Fibroblast of mammary gland (primary cell): Measurements from ENCODE around the gene DENND2A.

ENCODE experiments used
- DNase-seq: peaks from one replicate; pipeline ENCODE4 v3.0.0-alpha.2; 2010; ENCODE audit warnings: low read depth
- H3K4me3 ChIP-seq: 2 replicates; pipeline ENCODE4 v1.5.1; 2011; ENCODE audit warnings: low read depth, mild to moderate bottlenecking, low read length, moderate library complexity; ENCODE audit not compliant: control insufficient read depth
- TF ChIP-seq, protein P1 (sequence below): conservative IDR thresholded peaks from 2 replicates; pipeline ENCODE4 v1.5.1; 2011; ENCODE audit warnings: low read depth, low read length, inconsistent platforms; ENCODE audit not compliant: control insufficient read depth, insufficient read depth

DENND2A gene

GRCh38 chr7:140639366-140640053 lies 1.1 kb downstream of the DENND2A start:
- peak overlapping the region; percentile 27 for H3K4me3 ChIP-seq
- TF ChIP-seq, protein P1, sequence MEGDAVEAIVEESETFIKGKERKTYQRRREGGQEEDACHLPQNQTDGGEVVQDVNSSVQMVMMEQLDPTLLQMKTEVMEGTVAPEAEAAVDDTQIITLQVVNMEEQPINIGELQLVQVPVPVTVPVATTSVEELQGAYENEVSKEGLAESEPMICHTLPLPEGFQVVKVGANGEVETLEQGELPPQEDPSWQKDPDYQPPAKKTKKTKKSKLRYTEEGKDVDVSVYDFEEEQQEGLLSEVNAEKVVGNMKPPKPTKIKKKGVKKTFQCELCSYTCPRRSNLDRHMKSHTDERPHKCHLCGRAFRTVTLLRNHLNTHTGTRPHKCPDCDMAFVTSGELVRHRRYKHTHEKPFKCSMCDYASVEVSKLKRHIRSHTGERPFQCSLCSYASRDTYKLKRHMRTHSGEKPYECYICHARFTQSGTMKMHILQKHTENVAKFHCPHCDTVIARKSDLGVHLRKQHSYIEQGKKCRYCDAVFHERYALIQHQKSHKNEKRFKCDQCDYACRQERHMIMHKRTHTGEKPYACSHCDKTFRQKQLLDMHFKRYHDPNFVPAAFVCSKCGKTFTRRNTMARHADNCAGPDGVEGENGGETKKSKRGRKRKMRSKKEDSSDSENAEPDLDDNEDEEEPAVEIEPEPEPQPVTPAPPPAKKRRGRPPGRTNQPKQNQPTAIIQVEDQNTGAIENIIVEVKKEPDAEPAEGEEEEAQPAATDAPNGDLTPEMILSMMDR: no peak
- peak; percentile 60 for DNase-seq

DNA sequence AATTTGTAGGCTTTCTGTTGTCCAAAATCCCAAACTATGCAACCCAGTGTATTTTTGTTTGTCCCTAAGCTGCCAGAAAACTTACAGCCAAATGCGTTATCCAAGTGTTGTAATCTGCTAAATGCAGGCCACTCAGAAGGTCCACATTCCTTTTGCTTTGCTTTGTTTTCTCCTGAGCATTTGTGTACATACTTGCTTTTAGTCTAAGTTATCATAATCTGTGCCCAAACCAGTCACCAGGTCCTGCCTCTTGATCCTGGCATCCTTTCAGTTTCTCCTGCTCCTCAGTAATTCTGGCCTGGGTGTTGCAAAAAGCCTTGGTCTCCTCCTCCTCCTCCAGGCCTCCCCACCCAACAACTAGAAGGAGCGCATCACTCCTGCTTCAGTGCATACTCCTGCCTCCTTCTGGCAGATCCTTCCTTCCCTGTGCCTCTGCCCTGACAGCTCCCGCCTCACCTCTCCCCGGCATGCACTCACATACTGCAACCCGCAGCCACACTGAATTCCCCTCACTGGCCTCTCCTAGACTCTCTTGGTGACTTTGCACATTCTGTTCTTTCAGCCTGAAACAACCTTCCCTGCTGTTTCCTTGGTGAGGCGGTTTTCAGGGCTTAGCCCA lies 2.3 kb downstream of the DENND2A start:
- no peak overlapping the region for H3K4me3 ChIP-seq
- TF ChIP-seq, protein P1: peak; percentile 32
- peak; percentile 51 for DNase-seq

- H3K4me3 ChIP-seq: no peak overlapping the region
- TF ChIP-seq, protein P1: no peak
These were observed 3.2 kb downstream of the DENND2A start for GRCh38 chr7:140637400-140637799.

GRCh38 chr7:140635816-140636215 lies 4.8 kb downstream of the DENND2A start:
- H3K4me3 ChIP-seq: no peak overlapping the region
- no peak for DNase-seq
- TF ChIP-seq, protein P1: no peak

More at GRCh38 chr7:140637400-140637799, 3.2 kb downstream of the DENND2A start:
- no peak for DNase-seq

GRCh38 chr7:140635345-140635744 lies 5.3 kb downstream of the DENND2A start:
- no peak overlapping the region for H3K4me3 ChIP-seq
- no peak for DNase-seq
- TF ChIP-seq, protein P1: no peak

DNA sequence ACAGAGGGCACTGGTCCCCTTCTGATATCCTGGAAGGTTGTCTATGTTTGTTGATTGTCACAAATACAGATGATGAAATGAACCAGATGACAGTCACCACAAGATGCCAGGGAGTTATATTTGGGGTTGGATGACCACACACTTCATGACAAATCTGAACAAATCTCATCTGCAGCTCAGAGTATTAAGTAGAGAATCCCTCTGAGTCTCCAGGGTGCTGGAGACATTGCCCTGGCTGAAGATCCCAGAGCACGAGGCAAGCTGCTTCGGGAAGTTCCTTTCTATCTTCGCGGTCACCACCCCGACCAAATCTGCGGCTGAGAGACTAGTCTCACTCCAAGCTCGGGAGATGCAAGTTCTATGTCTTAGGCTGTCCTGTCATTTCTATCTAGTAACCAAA lies 9.0 kb downstream of the DENND2A start:
- TF ChIP-seq, protein P1: no peak
- no peak overlapping the region for H3K4me3 ChIP-seq
- no peak for DNase-seq

GRCh38 chr7:140631021-140631420 lies 9.6 kb downstream of the DENND2A start:
- H3K4me3 ChIP-seq: no peak overlapping the region
- TF ChIP-seq, protein P1: no peak
- DNase-seq: no peak
